ENCODE results near the gene PLA2G1B. TPM values are rescaled to one million over a fixed set of nuclear protein-coding genes. Genes with fewer than 3 reads are reported as not detected.
A peak's percentile ranks its signal among the peaks of the same experiment; 100 is the strongest.

PLA2G1B gene
- total and polyA plus RNA-seq, 4 donors: 0.39 to 4.6 (median 1.1) TPM

- DNase-seq (ENCODE audit: low spot score): no peak
- H3K9ac ChIP-seq (ENCODE audit: low read depth in 1 of 2, low read length in 2 of 2): no peak overlapping the region
- H3K36me3 ChIP-seq (ENCODE audit: control insufficient read depth in 4 of 4, insufficient read depth in 3 of 4, low read depth in 1 of 4, low read length in 3 of 4): no peaks in the 10 kb centered on the region
- H3K9me3 ChIP-seq (ENCODE audit: control insufficient read depth in 4 of 4, low read length in 3 of 4): no peaks in the 10 kb centered on the region
- H3K4me3 ChIP-seq (ENCODE audit: low read depth in 1 of 3, low read length in 3 of 3): peak overlapping the region in 1 of 3 donors; percentile 8
- TF ChIP-seq, protein P1, sequence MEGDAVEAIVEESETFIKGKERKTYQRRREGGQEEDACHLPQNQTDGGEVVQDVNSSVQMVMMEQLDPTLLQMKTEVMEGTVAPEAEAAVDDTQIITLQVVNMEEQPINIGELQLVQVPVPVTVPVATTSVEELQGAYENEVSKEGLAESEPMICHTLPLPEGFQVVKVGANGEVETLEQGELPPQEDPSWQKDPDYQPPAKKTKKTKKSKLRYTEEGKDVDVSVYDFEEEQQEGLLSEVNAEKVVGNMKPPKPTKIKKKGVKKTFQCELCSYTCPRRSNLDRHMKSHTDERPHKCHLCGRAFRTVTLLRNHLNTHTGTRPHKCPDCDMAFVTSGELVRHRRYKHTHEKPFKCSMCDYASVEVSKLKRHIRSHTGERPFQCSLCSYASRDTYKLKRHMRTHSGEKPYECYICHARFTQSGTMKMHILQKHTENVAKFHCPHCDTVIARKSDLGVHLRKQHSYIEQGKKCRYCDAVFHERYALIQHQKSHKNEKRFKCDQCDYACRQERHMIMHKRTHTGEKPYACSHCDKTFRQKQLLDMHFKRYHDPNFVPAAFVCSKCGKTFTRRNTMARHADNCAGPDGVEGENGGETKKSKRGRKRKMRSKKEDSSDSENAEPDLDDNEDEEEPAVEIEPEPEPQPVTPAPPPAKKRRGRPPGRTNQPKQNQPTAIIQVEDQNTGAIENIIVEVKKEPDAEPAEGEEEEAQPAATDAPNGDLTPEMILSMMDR (IDR thresholded peaks at IDR 0.05; ENCODE audit: low read depth, low read length, missing input control): no peak
- no peak for TF ChIP-seq TAF1 (conservative IDR thresholded peaks at IDR 0.05)
- TF ChIP-seq RXRA (IDR thresholded peaks at IDR 0.05): no peak
- TF ChIP-seq HNF4A (conservative IDR thresholded peaks at IDR 0.05): no peak
- TF ChIP-seq SP1 (IDR thresholded peaks at IDR 0.05): no peak
- no peak for TF ChIP-seq ATF3 (IDR thresholded peaks at IDR 0.05)
- TF ChIP-seq FOXA1 (IDR thresholded peaks at IDR 0.05): no peak
- TF ChIP-seq YY1 (IDR thresholded peaks at IDR 0.05): no peak
- no peak for TF ChIP-seq RAD21 (IDR thresholded peaks at IDR 0.05)
- no peak for TF ChIP-seq NR2F2 (IDR thresholded peaks at IDR 0.05)
- TF ChIP-seq GABPA (IDR thresholded peaks at IDR 0.05 in 1 of 2, conservative IDR thresholded peaks at IDR 0.05 in 1 of 2): no peak
- TF ChIP-seq FOXA2 (IDR thresholded peaks at IDR 0.05): no peak
- TF ChIP-seq, protein P2, sequence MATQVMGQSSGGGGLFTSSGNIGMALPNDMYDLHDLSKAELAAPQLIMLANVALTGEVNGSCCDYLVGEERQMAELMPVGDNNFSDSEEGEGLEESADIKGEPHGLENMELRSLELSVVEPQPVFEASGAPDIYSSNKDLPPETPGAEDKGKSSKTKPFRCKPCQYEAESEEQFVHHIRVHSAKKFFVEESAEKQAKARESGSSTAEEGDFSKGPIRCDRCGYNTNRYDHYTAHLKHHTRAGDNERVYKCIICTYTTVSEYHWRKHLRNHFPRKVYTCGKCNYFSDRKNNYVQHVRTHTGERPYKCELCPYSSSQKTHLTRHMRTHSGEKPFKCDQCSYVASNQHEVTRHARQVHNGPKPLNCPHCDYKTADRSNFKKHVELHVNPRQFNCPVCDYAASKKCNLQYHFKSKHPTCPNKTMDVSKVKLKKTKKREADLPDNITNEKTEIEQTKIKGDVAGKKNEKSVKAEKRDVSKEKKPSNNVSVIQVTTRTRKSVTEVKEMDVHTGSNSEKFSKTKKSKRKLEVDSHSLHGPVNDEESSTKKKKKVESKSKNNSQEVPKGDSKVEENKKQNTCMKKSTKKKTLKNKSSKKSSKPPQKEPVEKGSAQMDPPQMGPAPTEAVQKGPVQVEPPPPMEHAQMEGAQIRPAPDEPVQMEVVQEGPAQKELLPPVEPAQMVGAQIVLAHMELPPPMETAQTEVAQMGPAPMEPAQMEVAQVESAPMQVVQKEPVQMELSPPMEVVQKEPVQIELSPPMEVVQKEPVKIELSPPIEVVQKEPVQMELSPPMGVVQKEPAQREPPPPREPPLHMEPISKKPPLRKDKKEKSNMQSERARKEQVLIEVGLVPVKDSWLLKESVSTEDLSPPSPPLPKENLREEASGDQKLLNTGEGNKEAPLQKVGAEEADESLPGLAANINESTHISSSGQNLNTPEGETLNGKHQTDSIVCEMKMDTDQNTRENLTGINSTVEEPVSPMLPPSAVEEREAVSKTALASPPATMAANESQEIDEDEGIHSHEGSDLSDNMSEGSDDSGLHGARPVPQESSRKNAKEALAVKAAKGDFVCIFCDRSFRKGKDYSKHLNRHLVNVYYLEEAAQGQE (IDR thresholded peaks at IDR 0.05): no peak
- TF ChIP-seq EGR1 (IDR thresholded peaks at IDR 0.05; ENCODE audit: low read depth in 2 of 2): no peak
- TF ChIP-seq, protein P3, sequence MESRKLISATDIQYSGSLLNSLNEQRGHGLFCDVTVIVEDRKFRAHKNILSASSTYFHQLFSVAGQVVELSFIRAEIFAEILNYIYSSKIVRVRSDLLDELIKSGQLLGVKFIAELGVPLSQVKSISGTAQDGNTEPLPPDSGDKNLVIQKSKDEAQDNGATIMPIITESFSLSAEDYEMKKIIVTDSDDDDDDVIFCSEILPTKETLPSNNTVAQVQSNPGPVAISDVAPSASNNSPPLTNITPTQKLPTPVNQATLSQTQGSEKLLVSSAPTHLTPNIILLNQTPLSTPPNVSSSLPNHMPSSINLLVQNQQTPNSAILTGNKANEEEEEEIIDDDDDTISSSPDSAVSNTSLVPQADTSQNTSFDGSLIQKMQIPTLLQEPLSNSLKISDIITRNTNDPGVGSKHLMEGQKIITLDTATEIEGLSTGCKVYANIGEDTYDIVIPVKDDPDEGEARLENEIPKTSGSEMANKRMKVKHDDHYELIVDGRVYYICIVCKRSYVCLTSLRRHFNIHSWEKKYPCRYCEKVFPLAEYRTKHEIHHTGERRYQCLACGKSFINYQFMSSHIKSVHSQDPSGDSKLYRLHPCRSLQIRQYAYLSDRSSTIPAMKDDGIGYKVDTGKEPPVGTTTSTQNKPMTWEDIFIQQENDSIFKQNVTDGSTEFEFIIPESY (IDR thresholded peaks at IDR 0.05): no peak
- H3K27ac ChIP-seq (ENCODE audit: low read depth in 1 of 2, low read length in 2 of 2): no peak overlapping the region
- peaks cover 0 to 12% (median 5%) of the 10 kb centered on the region in 4 donors for H3K4me1 ChIP-seq (ENCODE audit: control insufficient read depth in 4 of 4, insufficient read depth in 4 of 4, low read length in 3 of 4)
- 59% methylated on average over 56 of the region's 56 CpGs for WGBS
- H3K27me3 ChIP-seq (ENCODE audit: control insufficient read depth in 4 of 4, insufficient read depth in 4 of 4, low read length in 3 of 4): peaks cover 0 to 3% (median 0%) of the 10 kb centered on the region in 4 donors
These were observed 34.1 kb upstream of the PLA2G1B start for GRCh38 chr12:120361506-120362208.

- TF ChIP-seq JUND (IDR thresholded peaks at IDR 0.05) (no peak), TAF1 (conservative IDR thresholded peaks at IDR 0.05) (no peak), EGR1 (IDR thresholded peaks at IDR 0.05; ENCODE audit: low read depth in 2 of 2) (no peak), NR2F2 (IDR thresholded peaks at IDR 0.05) (no peak), FOXA2 (IDR thresholded peaks at IDR 0.05) (no peak)
- TF ChIP-seq, protein P4, sequence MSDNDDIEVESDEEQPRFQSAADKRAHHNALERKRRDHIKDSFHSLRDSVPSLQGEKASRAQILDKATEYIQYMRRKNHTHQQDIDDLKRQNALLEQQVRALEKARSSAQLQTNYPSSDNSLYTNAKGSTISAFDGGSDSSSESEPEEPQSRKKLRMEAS (IDR thresholded peaks at IDR 0.05): no peak
- TF ChIP-seq, protein P1 (IDR thresholded peaks at IDR 0.05; ENCODE audit: low read depth, low read length, missing input control): no peak
- TF ChIP-seq, protein P3 (IDR thresholded peaks at IDR 0.05): no peak
- DNase-seq (ENCODE audit: low spot score): no peak
- 95% methylated on average over 1 of the region's 1 CpG for whole genome bisulfite sequencing
These were observed 31.5 kb upstream of the PLA2G1B start for GRCh38 chr12:120359128-120359527.

More at GRCh38 chr12:120359128-120359527, 31.5 kb upstream of the PLA2G1B start:
- Histone ChIP-seq H3K4me1 (ENCODE audit: control insufficient read depth in 4 of 4, insufficient read depth in 4 of 4, low read length in 3 of 4) (no peaks in the 10 kb centered on the region), H3K4me3 (ENCODE audit: low read depth in 1 of 3, low read length in 3 of 3) (no peak overlapping the region), H3K27me3 (ENCODE audit: control insufficient read depth in 4 of 4, insufficient read depth in 4 of 4, low read length in 3 of 4) (peaks cover 0 to 3% (median 0%) of the 10 kb centered on the region in 4 donors), H3K9ac (ENCODE audit: low read depth in 1 of 2, low read length in 2 of 2) (no peak overlapping the region), H3K9me3 (ENCODE audit: control insufficient read depth in 4 of 4, low read length in 3 of 4) (no peaks in the 10 kb centered on the region), H3K27ac (ENCODE audit: low read depth in 1 of 2, low read length in 2 of 2) (no peak overlapping the region), H3K36me3 (ENCODE audit: control insufficient read depth in 4 of 4, insufficient read depth in 3 of 4, low read depth in 1 of 4, low read length in 3 of 4) (no peaks in the 10 kb centered on the region)
